GM21825 (cell line): ENCODE measurements around the gene TPM2.
A peak's percentile ranks its signal among the peaks of the same experiment; 100 is the strongest.

ENCODE experiments used
- ATAC-seq: cut with Tn5 transposase; IDR thresholded peaks from one replicate; pipeline ENCODE4 v1.9.1; 2021; ENCODE audit warnings: mild to moderate bottlenecking, moderate library complexity; ENCODE audit not compliant: unreplicated experiment

Gene TPM2

GRCh38 chr9:35689542-35690293 is at the start of gene TPM2:
Gene TPM2, minus strand, starts transcription at chr9:35689925. Its CDS starts 108 bp downstream, at chr9:35689817.
- no peak for ATAC-seq

GRCh38 chr9:35738924-35739323 is 49.2 kb upstream of the TPM2 start:
- ATAC-seq = no peak

DNA sequence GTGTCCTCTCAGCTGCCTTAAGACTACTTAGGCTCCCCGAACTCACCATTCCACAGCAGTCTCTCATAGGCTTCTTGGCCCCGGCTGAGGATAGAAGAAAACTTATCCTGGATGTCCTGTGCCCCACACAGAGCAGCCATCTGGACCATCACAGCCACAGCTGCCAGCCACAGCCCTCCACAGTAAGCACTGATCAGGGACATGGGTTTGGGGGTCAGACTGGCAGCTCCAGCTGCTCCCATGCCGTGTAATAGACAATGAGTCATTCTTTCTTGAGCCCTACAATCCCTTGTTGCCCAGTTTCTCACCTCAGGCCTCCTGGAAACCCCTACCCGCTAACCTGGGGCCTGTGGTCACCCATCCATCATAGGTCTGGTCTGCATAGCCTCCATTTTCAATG is 48.5 kb upstream of the TPM2 start:
- ATAC-seq = no peak

GRCh38 chr9:35737143-35737542 is 47.4 kb upstream of the TPM2 start:
- ATAC-seq = no peak

GRCh38 chr9:35736201-35736633 is 46.5 kb upstream of the TPM2 start:
- no peak for ATAC-seq

DNA sequence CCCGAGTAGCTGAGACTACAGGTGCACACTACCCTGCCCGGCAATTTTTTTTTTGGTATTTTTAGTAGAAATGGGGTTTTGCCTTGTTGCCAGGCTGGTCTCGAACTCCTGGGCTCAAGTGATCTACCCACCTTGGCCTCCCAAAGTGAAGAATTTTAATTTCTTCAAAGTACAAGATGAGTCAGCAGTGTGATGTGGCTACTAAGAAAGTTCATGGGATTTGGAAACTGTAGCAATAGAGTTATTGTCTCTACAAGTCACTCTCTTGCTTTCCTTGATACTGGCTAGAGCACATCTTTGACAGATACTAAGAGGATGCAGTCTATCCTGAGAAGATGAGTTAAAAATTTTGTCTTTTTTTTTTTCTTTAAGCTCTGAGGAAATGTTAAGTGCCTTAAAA is 44.4 kb upstream of the TPM2 start:
- no peak for ATAC-seq

DNA sequence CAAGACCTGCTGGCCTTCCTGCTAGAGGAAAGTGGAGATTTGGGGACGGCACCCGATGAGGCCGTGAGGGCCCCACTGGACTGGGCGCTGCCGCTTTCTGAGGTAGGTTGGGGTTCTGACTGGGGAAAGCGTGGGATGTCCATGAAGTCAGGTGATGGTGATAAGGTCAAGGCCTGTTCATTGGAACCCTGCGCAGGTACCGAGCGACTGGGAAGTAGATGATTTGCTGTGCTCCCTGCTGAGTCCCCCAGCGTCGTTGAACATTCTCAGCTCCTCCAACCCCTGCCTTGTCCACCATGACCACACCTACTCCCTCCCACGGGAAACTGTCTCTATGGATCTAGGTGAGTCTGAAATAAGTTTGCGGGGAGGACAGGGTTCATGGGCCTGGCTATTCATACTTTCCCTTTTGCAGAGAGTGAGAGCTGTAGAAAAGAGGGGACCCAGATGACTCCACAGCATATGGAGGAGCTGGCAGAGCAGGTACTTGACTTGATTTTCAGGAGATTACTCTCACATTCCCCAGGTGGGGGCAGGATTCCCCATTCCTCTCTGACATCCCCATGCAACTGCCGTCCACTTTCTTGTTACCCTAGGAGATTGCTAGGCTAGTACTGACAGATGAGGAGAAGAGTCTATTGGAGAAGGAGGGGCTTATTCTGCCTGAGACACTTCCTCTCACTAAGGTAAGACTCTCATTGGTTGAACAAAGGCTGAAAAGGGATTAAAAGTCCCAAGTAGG is 43.2 kb upstream of the TPM2 start:
- ATAC-seq = peak; percentile 2

GRCh38 chr9:35732185-35732799 is 42.6 kb upstream of the TPM2 start, which contains the start of the genes CREB3 and TLN1:
Gene CREB3, plus strand, starts transcription at chr9:35732666. Its CDS starts 107 bp downstream, at chr9:35732773.
Gene TLN1, minus strand, starts transcription at chr9:35732195. Its CDS starts 6,501 bp downstream, at chr9:35725694.
- ATAC-seq = peak; percentile 78

DNA sequence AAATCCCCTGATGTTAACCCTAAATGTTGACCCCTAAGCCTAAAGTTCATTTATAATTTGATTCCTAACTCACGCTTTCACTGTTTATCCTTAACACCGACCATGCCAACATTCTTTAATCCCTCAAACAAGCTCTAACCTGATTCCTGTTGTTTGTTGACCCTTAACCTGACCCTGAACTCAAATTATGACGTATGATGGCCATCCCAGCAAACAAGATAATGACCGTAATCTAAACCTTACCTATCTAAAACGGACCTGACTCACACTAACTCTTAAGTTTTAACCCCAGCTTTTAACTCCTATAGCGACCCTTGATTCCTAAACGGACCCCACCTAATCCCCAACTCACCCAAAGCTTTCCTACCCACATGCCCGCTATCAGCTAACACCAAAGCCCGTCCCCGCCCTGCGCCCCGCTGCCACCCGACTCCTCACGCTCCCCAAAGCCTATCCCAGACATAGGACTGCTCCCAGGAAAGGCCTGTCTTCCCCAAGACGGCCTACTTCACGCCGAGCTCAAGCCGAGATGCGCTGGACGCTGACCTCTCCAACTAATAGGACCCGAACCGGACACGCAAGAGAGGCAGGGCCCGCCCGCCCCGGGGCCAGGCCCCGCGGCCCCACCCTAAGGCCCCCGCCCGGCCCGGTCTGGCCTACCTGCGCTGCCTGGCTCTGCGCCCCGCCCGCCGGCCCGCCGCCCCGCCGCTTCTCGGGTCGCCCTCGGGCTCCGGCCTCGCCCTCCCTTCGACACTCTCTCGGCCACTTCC is 41.9 kb upstream of the TPM2 start:
- ATAC-seq = no peak

DNA sequence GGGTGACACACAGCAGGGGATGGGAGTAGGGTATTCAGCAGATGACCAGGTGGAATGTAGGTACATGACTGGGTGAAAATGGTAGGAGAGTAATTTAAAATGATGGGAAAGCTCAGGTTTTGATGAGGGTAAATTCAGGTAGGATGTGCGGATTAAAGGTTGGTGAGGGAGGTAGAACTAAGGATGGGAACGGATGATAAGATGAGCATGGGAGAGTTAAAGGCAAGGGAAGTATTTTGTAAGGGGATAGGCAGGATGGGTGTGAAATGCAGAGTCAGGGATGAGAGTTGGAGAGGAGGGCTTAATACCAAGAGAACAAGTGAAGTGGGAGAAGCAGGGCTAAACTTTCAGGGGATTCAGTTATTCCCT is 40.7 kb upstream of the TPM2 start:
- no peak for ATAC-seq

GRCh38 chr9:35729700-35730485 is 40.2 kb upstream of the TPM2 start:
- ATAC-seq = no peak

GRCh38 chr9:35729101-35729500 is 39.4 kb upstream of the TPM2 start:
- ATAC-seq = no peak

GRCh38 chr9:35728041-35728971 is 38.6 kb upstream of the TPM2 start:
- ATAC-seq = peak; percentile 18

DNA sequence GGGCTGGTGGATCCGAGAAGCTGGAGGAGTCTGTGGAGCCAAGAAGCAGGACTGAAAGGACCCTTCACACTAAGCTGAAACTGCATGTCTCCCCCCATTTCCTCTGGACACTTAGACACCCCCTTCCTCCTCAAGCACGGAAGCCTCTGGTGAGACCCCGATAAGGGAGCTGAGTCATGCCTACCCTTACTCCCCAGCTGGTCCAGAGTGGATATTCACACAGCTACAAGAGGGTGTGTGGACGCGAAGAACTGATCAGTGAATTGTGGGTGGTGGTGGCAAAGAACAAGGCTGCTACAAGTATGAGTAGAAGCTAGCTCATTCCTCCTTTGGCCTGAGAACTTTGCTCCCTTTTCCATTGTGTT is 37.9 kb upstream of the TPM2 start:
- ATAC-seq = no peak

- ATAC-seq = peak; percentile 30
Measured at GRCh38 chr9:35726931-35727330, 37.2 kb upstream of the TPM2 start.

GRCh38 chr9:35725362-35725761 is 35.6 kb upstream of the TPM2 start:
- ATAC-seq = no peak

GRCh38 chr9:35723908-35724307 is 34.2 kb upstream of the TPM2 start:
- no peak for ATAC-seq

GRCh38 chr9:35723426-35723825 is 33.7 kb upstream of the TPM2 start:
- ATAC-seq = no peak

DNA sequence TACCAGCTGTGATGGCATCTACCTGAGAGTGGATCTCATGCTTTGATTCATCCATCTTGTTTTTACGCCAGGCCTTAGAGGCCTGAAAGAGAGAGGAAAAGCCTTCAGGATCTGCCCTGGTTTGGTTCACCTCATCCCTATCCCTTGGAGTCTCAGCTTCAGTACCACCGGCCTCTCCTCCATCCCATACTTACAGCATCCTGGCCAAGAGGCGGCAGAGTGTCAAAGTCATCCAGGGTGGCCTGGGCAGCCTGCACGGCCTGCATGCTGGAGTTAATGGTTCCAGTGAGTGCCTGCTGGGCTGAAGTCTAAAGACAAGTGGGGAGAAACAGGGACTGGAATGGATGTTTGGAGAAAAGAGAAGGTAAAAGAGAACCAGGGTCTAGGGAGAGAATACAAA is 29.8 kb upstream of the TPM2 start:
- ATAC-seq = no peak
